T-cell (primary cell): ENCODE data around the gene GRM7. TPM values are rescaled to one million over a fixed set of nuclear protein-coding genes. Genes with fewer than 3 reads are reported as not detected.

Experiments used
- ATAC-seq, 4 experiments: fragments of 200-7000 bp in 3 of 4; fragments of 150-1000 bp in 1 of 4; cut with Tn5 transposase; replicated peaks in 1 of 4; 1 replicate in 3 of 4; 2 replicates in 1 of 4; pipeline ENCODE4 v1.10.0; 2021; ENCODE audit warnings: moderate library complexity in 3 of 4, mild to moderate bottlenecking in 2 of 4, moderate number of reproducible peaks in 1 of 4
- CTCF ChIA-PET, 2 donors: fragments of 300-600 bp; sonication (Branson Sonifier 250); formaldehyde crosslinking; loops; one replicate each; lab custom pipeline; 2022; ENCODE audit warnings: antibody characterized with exemption in 2 of 2; lab: Charles Lee
- POLR2A ChIA-PET, 2 donors: fragments of 300-600 bp; sonication (Branson Sonifier 250); formaldehyde crosslinking; loops; one replicate each; lab custom pipeline; 2022; ENCODE audit warnings: antibody characterized with exemption in 2 of 2; lab: Charles Lee
- DNase-seq, 35 experiments: peaks; one replicate each; pipeline versions ENCODE4 v3.0.0 to v3.0.0-alpha.2; 2013 to 2023
- H3K27ac ChIP-seq: one replicate; pipeline ENCODE4 v1.5.1; 2013; ENCODE audit warnings: low read length
- H3K27me3 ChIP-seq, 2 experiments: replicated peaks in 1 of 2; 1 replicate in 1 of 2; 2 replicates in 1 of 2; pipeline versions ENCODE4 v1.6.1 to v1.7.0; 2013; ENCODE audit warnings: low read length in 1 of 2, mixed read lengths in 1 of 2; ENCODE audit not compliant: control insufficient read depth in 2 of 2, insufficient read depth in 2 of 2; ENCODE audit errors: extremely low read depth in 1 of 2
- H3K36me3 ChIP-seq, 2 donors: 1 replicate in 1 of 2; 2 replicates in 1 of 2; pipeline versions ENCODE4 v1.6.1 to v1.7.0; 2013; ENCODE audit warnings: low read length in 1 of 2; ENCODE audit not compliant: control insufficient read depth in 2 of 2, insufficient read depth in 1 of 2; ENCODE audit errors: extremely low read depth in 1 of 2
- H3K4me1 ChIP-seq, 2 experiments: 1 replicate in 1 of 2; 2 replicates in 1 of 2; pipeline versions ENCODE4 v1.6.1 to v1.7.0; 2013; ENCODE audit warnings: low read length in 2 of 2, mixed read lengths in 1 of 2; ENCODE audit not compliant: insufficient read depth in 2 of 2, control insufficient read depth in 1 of 2; ENCODE audit errors: extremely low read depth in 1 of 2
- H3K4me3 ChIP-seq, 2 donors: 1 replicate in 1 of 2; 2 replicates in 1 of 2; pipeline versions ENCODE4 v1.5.1 to v1.7.0; 2013; ENCODE audit warnings: mild to moderate bottlenecking in 2 of 2, low read length in 1 of 2, moderate library complexity in 1 of 2; ENCODE audit not compliant: control insufficient read depth in 1 of 2; ENCODE audit errors: extremely low read depth in 1 of 2
- H3K9me3 ChIP-seq: 2 replicates; pipeline ENCODE4 v1.7.0; 2013
- H3K27ac Mint-ChIP-seq, 2 donors: one replicate each; pipeline ENCODE4 v1.8.0; 2020 to 2021; ENCODE audit warnings: mild to moderate bottlenecking in 2 of 2, mixed read lengths in 2 of 2
- H3K27me3 Mint-ChIP-seq, 2 donors: one replicate each; pipeline ENCODE4 v1.8.0; 2021 to 2022; ENCODE audit warnings: mixed read lengths in 2 of 2
- H3K36me3 Mint-ChIP-seq: one replicate; pipeline ENCODE4 v1.8.0; 2021; ENCODE audit warnings: mixed read lengths
- H3K4me1 Mint-ChIP-seq, 3 donors: one replicate each; pipeline ENCODE4 v1.8.0; 2020 to 2022; ENCODE audit warnings: mixed read lengths in 3 of 3, mild to moderate bottlenecking in 1 of 3
- H3K4me3 Mint-ChIP-seq, 3 donors: one replicate each; pipeline ENCODE4 v1.8.0; 2020 to 2022; ENCODE audit warnings: mild to moderate bottlenecking in 3 of 3, mixed read lengths in 3 of 3, moderate library complexity in 3 of 3
- H3K9me3 Mint-ChIP-seq, 3 donors: one replicate each; pipeline ENCODE4 v1.8.0; 2020 to 2022; ENCODE audit warnings: mixed read lengths in 3 of 3
- WGBS: methylation state at CpG from one replicate; pipeline ENCODE4 v1.1.5; 2013; ENCODE audit warnings: missing lambda C conversion rate; ENCODE audit not compliant: insufficient coverage; 5-methylcytosine and 5-hydroxymethylcytosine counted together
- total RNA-seq, 35 experiments: library from RNA in 6 of 35; stranded (reverse) in 6 of 35; fragments of 120-200 nt in 1 of 35; gene quantifications; one replicate each; pipeline versions ENCODE4 v1.2.1 to v1.2.4 and lab custom pipeline; 2013 to 2026

GRM7 gene
- total RNA-seq, 5 donors from 2014 or later (not counting 1 experiment from before 2014, with no cell fraction given): not detected

GRCh38 chr3:7241584-7242302 is 380.8 kb downstream of the GRM7 start:
- H3K27me3 Mint-ChIP-seq: no peaks in the 10 kb centered on the region
- H3K9me3 Mint-ChIP-seq: peaks cover 2 to 11% (median 7%) of the 10 kb centered on the region in 3 donors
- H3K36me3 ChIP-seq: no peaks in the 10 kb centered on the region
- no peaks in the 10 kb centered on the region for H3K27me3 ChIP-seq
- no peaks in the 10 kb centered on the region for H3K36me3 Mint-ChIP-seq
- H3K27ac ChIP-seq: no peak overlapping the region
- POLR2A ChIA-PET: no interaction called here
- H3K4me3 Mint-ChIP-seq: no peak overlapping the region
- H3K4me1 ChIP-seq: no peaks in the 10 kb centered on the region
- ATAC-seq (no peak), DNase-seq (no peak)
- H3K4me3 ChIP-seq: no peak overlapping the region
- H3K4me1 Mint-ChIP-seq: no peaks in the 10 kb centered on the region
- no peak overlapping the region for H3K27ac Mint-ChIP-seq
- CTCF ChIA-PET: no interaction called here
- 72% methylated on average over 2 of the region's 4 CpGs for WGBS
- no peaks in the 10 kb centered on the region for H3K9me3 ChIP-seq

GRCh38 chr3:7242303-7242635 is 381.4 kb downstream of the GRM7 start:
- Mint-ChIP-seq H3K27ac (no peak overlapping the region), H3K4me1 (no peaks in the 10 kb centered on the region), H3K36me3 (no peaks in the 10 kb centered on the region), H3K4me3 (no peak overlapping the region), H3K9me3 (peaks cover 2 to 11% (median 7%) of the 10 kb centered on the region in 3 donors), H3K27me3 (no peaks in the 10 kb centered on the region)
- DNase-seq: no peak
- H3K36me3 ChIP-seq: no peaks in the 10 kb centered on the region
- H3K27ac ChIP-seq: no peak overlapping the region
- H3K9me3 ChIP-seq: no peaks in the 10 kb centered on the region
- H3K4me1 ChIP-seq: no peaks in the 10 kb centered on the region
- no peak for ATAC-seq
- CTCF ChIA-PET: no interaction called here
- no peaks in the 10 kb centered on the region for H3K27me3 ChIP-seq
- no peak overlapping the region for H3K4me3 ChIP-seq
- POLR2A ChIA-PET: no interaction called here

- Histone ChIP-seq H3K27ac (no peak overlapping the region), H3K27me3 (no peaks in the 10 kb centered on the region), H3K9me3 (no peaks in the 10 kb centered on the region), H3K4me3 (no peak overlapping the region), H3K36me3 (no peaks in the 10 kb centered on the region), H3K4me1 (no peaks in the 10 kb centered on the region)
- Mint-ChIP-seq H3K4me3 (no peak overlapping the region), H3K4me1 (no peaks in the 10 kb centered on the region), H3K27me3 (no peaks in the 10 kb centered on the region), H3K27ac (no peak overlapping the region), H3K36me3 (no peaks in the 10 kb centered on the region), H3K9me3 (no peaks in the 10 kb centered on the region)
- CTCF ChIA-PET: no interaction called here
- POLR2A ChIA-PET: no interaction called here
- DNase-seq (no peak), ATAC-seq (no peak)
- WGBS: 33% methylated on average over 1 of the region's 5 CpGs
Observed at GRCh38 chr3:7249493-7250076, 388.7 kb downstream of the GRM7 start.

DNA sequence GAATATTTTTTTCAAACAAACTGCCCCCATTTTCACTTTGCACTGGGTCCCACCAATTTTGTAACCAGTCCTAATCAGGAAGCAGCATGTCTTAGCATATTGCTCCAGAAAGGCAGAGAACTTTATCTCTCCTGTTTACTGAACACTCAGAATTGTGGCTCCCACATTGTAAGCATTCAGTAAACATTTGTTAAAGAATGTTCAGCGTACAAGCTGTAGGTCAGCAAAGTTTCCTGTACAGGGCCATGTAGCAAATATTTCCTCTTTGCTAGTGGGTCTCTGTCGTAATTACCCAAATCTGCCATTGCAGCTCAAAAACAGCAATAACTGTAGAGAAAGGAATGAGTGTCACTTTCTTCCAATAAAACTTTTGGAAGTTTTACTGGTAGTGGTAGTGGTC is 393.3 kb downstream of the GRM7 start:
- Histone ChIP-seq H3K27me3 (no peaks in the 10 kb centered on the region), H3K27ac (no peak overlapping the region), H3K9me3 (no peaks in the 10 kb centered on the region), H3K36me3 (no peaks in the 10 kb centered on the region), H3K4me3 (no peak overlapping the region), H3K4me1 (no peaks in the 10 kb centered on the region)
- no peak for DNase-seq
- peaks cover 4 to 12% (median 11%) of the 10 kb centered on the region in 3 donors for H3K9me3 Mint-ChIP-seq
- no CpG with 5 or more reads among the region's 2 CpGs for WGBS
- no peaks in the 10 kb centered on the region for H3K4me1 Mint-ChIP-seq
- H3K27me3 Mint-ChIP-seq: no peaks in the 10 kb centered on the region
- ATAC-seq: no peak
- ChIA-PET CTCF (no interaction called here), POLR2A (no interaction called here)
- H3K4me3 Mint-ChIP-seq: no peak overlapping the region
- no peak overlapping the region for H3K27ac Mint-ChIP-seq
- H3K36me3 Mint-ChIP-seq: no peaks in the 10 kb centered on the region

GRCh38 chr3:7260975-7261374 is 400.1 kb downstream of the GRM7 start:
- Mint-ChIP-seq H3K27me3 (peaks cover 3% of the 10 kb centered on the region in 2 donors), H3K4me1 (no peaks in the 10 kb centered on the region), H3K4me3 (no peak overlapping the region), H3K27ac (no peak overlapping the region), H3K36me3 (no peaks in the 10 kb centered on the region), H3K9me3 (peaks cover 6 to 17% (median 16%) of the 10 kb centered on the region in 3 donors)
- Histone ChIP-seq H3K4me3 (no peak overlapping the region), H3K9me3 (no peaks in the 10 kb centered on the region), H3K4me1 (no peaks in the 10 kb centered on the region), H3K27ac (no peak overlapping the region), H3K27me3 (peaks cover 0 to 4% of the 10 kb centered on the region in 2 experiments), H3K36me3 (no peaks in the 10 kb centered on the region)
- CTCF ChIA-PET: no interaction called here
- ATAC-seq: no peak
- no CpG with 5 or more reads among the region's 1 CpG for WGBS
- no peak for DNase-seq
- POLR2A ChIA-PET: no interaction called here

DNA sequence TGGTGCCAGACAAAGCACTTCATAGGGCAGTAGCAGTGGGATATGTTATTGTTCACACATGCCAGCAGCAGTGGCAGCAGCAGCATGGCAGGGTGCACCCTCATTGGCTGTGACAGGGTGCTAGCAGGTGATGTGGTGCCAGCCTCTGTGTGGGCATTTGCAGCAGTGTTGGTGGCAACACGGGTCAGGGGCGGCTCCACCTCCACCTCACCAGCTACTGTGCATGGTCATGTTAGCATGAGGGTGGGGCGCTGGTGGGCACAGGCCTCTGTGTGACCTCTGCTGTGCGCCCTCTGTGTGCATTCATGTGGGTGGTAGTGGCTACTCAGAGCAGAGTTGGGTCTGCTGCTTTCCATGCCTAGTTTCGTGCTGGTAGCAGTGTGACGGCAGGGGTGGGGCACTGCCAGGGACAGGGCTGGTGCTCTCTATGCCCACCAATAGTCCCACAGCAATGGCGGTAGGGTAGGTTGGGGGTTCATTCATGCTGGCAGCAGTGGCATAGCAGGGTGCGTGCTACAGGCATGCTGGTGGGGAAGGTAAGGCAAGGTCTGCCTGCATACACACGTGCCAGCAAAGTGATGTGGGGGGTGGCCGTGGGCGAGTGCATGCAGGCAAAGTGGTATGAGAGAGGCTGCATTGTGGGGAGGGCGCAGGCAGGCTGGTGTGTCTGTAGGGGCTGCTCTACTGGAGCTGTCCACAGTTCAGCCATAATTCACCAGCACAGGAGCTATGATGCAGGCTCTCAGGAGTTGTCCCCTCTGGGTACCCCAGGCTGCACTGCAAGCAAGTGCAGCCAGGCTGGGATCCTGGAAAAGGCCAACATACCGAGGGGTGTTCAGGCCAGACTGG is 402.7 kb downstream of the GRM7 start:
- Histone ChIP-seq H3K36me3 (no peaks in the 10 kb centered on the region), H3K4me3 (no peak overlapping the region), H3K4me1 (no peaks in the 10 kb centered on the region), H3K27me3 (peaks cover 0 to 4% of the 10 kb centered on the region in 2 experiments), H3K27ac (no peak overlapping the region), H3K9me3 (no peaks in the 10 kb centered on the region)
- H3K27me3 Mint-ChIP-seq: peaks cover 3% of the 10 kb centered on the region in 2 donors
- DNase-seq: no peak
- peaks cover 2 to 5% (median 5%) of the 10 kb centered on the region in 3 donors for H3K9me3 Mint-ChIP-seq
- no peaks in the 10 kb centered on the region for H3K36me3 Mint-ChIP-seq
- H3K27ac Mint-ChIP-seq: no peak overlapping the region
- no peak for ATAC-seq
- ChIA-PET POLR2A (no interaction called here), CTCF (no interaction called here)
- no peaks in the 10 kb centered on the region for H3K4me1 Mint-ChIP-seq
- H3K4me3 Mint-ChIP-seq: no peak overlapping the region
- WGBS: 86% methylated on average over 11 of the region's 13 CpGs
